Neural cell (in vitro differentiated cells): ENCODE results near the gene SH3RF3. TPM values are rescaled to one million over a fixed set of nuclear protein-coding genes. Genes with fewer than 3 reads are reported as not detected.

Experiments used
- H2AFZ ChIP-seq: fragments of 200-600, 300-800 bp; sonication (generic), shearing (Covaris generic); 2 replicates; pipeline ENCODE4 v1.6.0; 2014; ENCODE audit warnings: low read depth, mild to moderate bottlenecking, antibody characterized with exemption, low read length, moderate library complexity
- H3F3A ChIP-seq: fragments of 200-600 bp; shearing (Covaris generic); 2 replicates; pipeline ENCODE4 v1.6.1; 2016; ENCODE audit warnings: mild to moderate bottlenecking, moderate library complexity, mixed read lengths, antibody characterized with exemption, low read length; ENCODE audit not compliant: insufficient read depth, poor library complexity, severe bottlenecking
- H3K27ac ChIP-seq: fragments of 200-600, 300-800 bp; sonication (generic), shearing (Covaris generic); 2 replicates; pipeline ENCODE4 v1.5.1; 2014; ENCODE audit warnings: mild to moderate bottlenecking, low read length, moderate library complexity
- H3K27me3 ChIP-seq: fragments of 300-800, 200-600 bp; sonication (generic), shearing (Covaris generic); 2 replicates; pipeline ENCODE4 v1.6.0; 2014; ENCODE audit warnings: mild to moderate bottlenecking, low read depth, low read length, moderate library complexity; ENCODE audit not compliant: insufficient read depth
- H3K36me3 ChIP-seq: fragments of 300-800, 200-600 bp; sonication (generic), shearing (Covaris generic); 2 replicates; pipeline ENCODE4 v1.5.1; 2014; ENCODE audit warnings: mild to moderate bottlenecking, antibody characterized with exemption, low read length, moderate library complexity; ENCODE audit not compliant: insufficient read depth
- H3K4me2 ChIP-seq: fragments of 300-800, 200-600 bp; sonication (generic), shearing (Covaris generic); 2 replicates; pipeline ENCODE4 v1.6.0; 2014; ENCODE audit warnings: mild to moderate bottlenecking, low read length
- H3K4me3 ChIP-seq: fragments of 300-800, 200-600 bp; sonication (generic), shearing (Covaris generic); 2 replicates; pipeline ENCODE4 v1.5.1; 2014; ENCODE audit warnings: mild to moderate bottlenecking, low read length, moderate library complexity
- H3K79me2 ChIP-seq: fragments of 200-600 bp; shearing (Covaris generic); replicated peaks from 2 replicates; pipeline ENCODE4 v1.6.0; 2014; ENCODE audit warnings: mild to moderate bottlenecking, low read length, moderate library complexity; ENCODE audit not compliant: insufficient read depth
- H3K9ac ChIP-seq: fragments of 300-800, 200-600 bp; sonication (generic), shearing (Covaris generic); 2 replicates; pipeline ENCODE4 v1.6.1; 2016; ENCODE audit warnings: mild to moderate bottlenecking, low read length, mixed read lengths
- H3K9me2 ChIP-seq: fragments of 200-600 bp; shearing (Covaris generic); 2 replicates; pipeline ENCODE4 v1.6.1; 2016; ENCODE audit warnings: mild to moderate bottlenecking, low read length, mixed read lengths; ENCODE audit not compliant: insufficient read depth
- H3K9me3 ChIP-seq: fragments of 200-600, 300-800 bp; sonication (generic), shearing (Covaris generic); 2 replicates; pipeline ENCODE4 v1.6.1; 2016; ENCODE audit warnings: mild to moderate bottlenecking, mixed run types, low read length, moderate library complexity, mixed read lengths
- H4K20me1 ChIP-seq: fragments of 200-600 bp; shearing (Covaris generic); 2 replicates; pipeline ENCODE4 v1.6.1; 2016; ENCODE audit warnings: mild to moderate bottlenecking, mixed run types; ENCODE audit not compliant: insufficient read depth
- POLR2AphosphoS5 ChIP-seq: IDR thresholded peaks from 2 replicates; pipeline ENCODE4 v1.6.1; 2012
- RAD21 ChIP-seq: fragments of 450-650 bp; conservative IDR thresholded peaks from 2 replicates; pipeline ENCODE4 v1.6.1; 2014; ENCODE audit warnings: antibody characterized with exemption, mild to moderate bottlenecking, moderate library complexity
- REST ChIP-seq: IDR thresholded peaks from 2 replicates; pipeline ENCODE4 v1.6.1; 2012; ENCODE audit warnings: borderline replicate concordance
- TAF1 ChIP-seq: IDR thresholded peaks from 2 replicates; pipeline ENCODE4 v1.6.1; 2012; ENCODE audit warnings: low read depth
- polyA plus RNA-seq: library from polyadenylated mRNA; depleted of rRNA; stranded (reverse); fragments of >200 nt; gene quantifications from 2 replicates; pipeline ENCODE4 v1.2.3, GENCODE V29; 2014
- small RNA-seq, 3 experiments: library from RNA; depleted of rRNA; stranded (forward); fragments of <200 nt; gene quantifications; one replicate each; pipeline ENCODE3, GENCODE V24; 2012
- TF ChIP-seq, protein P1 (sequence below): fragments of 450-650 bp; IDR thresholded peaks from 2 replicates; pipeline ENCODE4 v1.5.1; 2014; ENCODE audit warnings: antibody characterized with exemption, mild to moderate bottlenecking, moderate library complexity; ENCODE audit not compliant: poor library complexity, severe bottlenecking

SH3RF3 gene
- polyA plus RNA-seq, 1 donor from 2014 or later = 0.53 TPM

DNA sequence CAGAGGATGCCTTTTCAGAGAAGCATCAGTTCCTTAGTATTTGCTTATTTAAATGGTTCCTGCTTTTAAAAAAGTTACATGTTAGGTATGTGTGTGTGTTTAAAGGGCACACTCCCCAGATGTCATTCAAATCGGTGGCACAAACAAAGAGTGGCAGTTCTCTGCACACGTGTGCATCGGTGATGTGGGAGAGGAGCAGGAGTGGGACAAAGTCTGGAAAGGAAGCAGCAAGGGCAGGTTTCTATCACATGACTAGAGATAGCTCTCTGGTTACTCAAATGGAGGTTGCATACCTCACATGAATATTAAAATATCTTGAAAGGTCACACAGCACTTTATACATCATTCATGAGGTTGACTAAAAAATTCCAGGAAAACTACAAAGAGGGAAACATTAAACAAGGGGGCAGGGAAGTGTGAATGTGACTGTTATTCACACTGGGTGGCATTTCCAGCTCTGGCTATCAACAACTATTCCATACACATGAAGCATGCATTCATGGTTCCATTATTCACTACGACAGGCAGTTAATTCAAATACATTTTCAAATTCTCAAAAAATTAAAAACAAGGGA is 420.1 kb downstream of the SH3RF3 start:
- Histone ChIP-seq H3K4me2 (no peak overlapping the region), H3K4me3 (no peak overlapping the region), H2AFZ (no peak overlapping the region), H3K9me2 (no peaks in the 10 kb centered on the region), H3K9me3 (no peaks in the 10 kb centered on the region), H4K20me1 (no peaks in the 10 kb centered on the region), H3F3A (no peaks in the 10 kb centered on the region), H3K27me3 (no peaks in the 10 kb centered on the region), H3K79me2 (no peaks in the 10 kb centered on the region), H3K9ac (no peak overlapping the region), H3K36me3 (no peaks in the 10 kb centered on the region), H3K27ac (no peak overlapping the region)
- TF ChIP-seq REST = no peak
- no peak for TF ChIP-seq TAF1
- TF ChIP-seq, protein P1, sequence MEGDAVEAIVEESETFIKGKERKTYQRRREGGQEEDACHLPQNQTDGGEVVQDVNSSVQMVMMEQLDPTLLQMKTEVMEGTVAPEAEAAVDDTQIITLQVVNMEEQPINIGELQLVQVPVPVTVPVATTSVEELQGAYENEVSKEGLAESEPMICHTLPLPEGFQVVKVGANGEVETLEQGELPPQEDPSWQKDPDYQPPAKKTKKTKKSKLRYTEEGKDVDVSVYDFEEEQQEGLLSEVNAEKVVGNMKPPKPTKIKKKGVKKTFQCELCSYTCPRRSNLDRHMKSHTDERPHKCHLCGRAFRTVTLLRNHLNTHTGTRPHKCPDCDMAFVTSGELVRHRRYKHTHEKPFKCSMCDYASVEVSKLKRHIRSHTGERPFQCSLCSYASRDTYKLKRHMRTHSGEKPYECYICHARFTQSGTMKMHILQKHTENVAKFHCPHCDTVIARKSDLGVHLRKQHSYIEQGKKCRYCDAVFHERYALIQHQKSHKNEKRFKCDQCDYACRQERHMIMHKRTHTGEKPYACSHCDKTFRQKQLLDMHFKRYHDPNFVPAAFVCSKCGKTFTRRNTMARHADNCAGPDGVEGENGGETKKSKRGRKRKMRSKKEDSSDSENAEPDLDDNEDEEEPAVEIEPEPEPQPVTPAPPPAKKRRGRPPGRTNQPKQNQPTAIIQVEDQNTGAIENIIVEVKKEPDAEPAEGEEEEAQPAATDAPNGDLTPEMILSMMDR = no peak
- no peak for TF ChIP-seq RAD21
- TF ChIP-seq POLR2AphosphoS5 = no peak

Small RNA genes within 50 kb of the gene (small RNA-seq; reads per million reads assigned to genes)
- gene MIR4265 (0 reads per million in 3 experiments), gene MIR4266 (0 reads per million in 3 experiments), gene RF00017 (0 reads per million in 3 experiments), gene SNRPGP9 (0 reads per million in 3 experiments)

Other genes with a start within 250 kb of the SH3RF3 start
- not detected in 2 replicates for gene EDAR, start 140.0 kb upstream of the SH3RF3 start, polyA plus RNA-seq